GM18520 (cell line): ENCODE data around the gene MYO18B.

ENCODE experiments used
- ATAC-seq: cut with Tn5 transposase; IDR thresholded peaks from one replicate; pipeline ENCODE4 v1.9.1; 2021; ENCODE audit not compliant: unreplicated experiment

MYO18B gene

DNA sequence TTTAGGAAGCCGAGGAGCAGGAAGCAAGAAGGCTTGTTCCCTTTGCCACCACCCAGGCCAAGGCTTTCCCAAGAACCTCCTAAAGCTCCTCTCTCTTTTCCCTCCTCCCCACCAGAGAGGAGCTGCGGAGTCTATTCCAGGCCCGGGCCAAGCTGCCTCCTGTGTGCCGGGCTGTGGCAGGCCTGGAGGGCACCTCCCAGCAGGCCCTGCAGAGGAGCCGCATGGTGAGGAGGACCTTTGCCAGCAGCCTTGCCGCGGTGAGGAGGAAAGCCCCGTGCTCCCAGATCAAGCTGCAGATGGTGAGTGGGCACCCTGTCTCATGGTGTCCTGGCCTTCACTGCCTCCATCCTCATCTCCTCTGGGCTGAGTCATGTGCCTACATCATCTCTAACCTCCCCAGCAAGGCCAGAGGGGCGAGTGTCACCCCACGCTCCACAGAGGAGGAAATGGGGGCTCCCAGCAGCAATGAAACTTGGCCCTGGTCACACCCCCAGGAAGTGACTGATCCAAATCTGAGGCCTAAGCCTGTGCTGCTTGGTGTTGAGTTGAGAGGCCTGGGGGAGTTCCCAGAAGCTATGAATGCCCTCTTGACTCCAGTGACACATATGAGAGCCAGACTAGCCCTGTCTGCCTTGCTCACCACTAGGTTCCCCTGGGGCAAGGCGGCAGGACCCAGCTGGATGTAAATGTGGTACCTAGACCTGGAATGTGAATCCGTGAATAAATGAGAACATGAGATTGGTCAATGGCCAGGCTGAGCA lies 104.2 kb downstream of the MYO18B start:
- ATAC-seq, result no peak

DNA sequence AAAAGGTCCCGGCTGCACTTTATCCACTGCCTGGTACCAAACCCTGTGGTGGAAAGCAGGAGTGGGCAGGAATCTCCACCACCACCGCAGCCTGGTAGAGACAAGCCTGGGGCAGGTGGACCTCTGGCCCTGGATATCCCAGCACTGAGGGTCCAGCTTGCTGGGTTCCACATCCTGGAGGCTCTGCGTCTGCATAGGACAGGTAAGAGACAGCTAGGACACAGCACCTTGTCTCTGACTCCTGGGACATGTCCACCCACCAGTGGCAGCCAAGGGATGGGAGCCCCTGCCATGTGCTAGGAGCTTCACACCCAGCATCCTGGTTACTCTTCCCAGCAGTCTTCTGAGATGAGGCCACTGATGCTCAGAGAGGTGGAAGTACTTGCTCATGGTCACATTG lies 105.5 kb downstream of the MYO18B start:
- ATAC-seq, result no peak

DNA sequence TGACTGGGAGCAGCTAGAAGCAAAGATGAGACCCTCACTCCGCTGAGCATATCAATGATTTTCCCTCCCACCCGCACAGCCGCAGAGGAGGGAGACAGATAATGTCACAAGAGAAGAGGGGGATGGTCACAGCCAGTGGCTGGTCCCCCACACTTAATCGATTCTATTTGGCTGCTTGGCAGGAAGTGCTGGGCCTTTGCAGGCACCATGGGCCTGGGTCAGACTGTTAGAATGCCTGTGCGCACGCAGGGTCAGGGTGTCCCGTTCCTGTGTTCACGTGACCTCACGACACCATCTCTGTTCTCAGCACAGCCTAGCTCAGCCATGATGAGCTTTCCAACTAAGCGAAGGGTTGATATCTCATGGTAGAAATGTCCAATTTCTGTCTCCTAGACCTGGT lies 107.0 kb downstream of the MYO18B start:
- no peak for ATAC-seq

DNA sequence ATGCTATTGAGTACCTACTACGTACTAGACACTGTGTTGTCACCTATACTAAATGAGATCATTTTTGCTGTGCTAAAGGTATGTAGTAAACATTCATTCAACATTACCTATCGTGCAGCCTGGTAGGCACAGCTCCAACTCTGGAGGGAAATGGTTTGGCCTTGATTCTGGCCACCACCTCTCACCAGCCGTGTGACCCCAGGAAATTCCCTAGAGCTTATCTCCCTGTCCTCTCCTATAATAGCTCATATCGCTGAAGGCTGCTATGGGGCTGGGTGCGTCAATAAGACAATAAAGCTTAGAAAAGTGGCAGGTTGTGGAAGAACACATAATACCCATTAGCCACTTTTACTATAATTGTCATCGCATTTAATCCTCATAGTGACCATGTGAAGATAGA lies 107.5 kb downstream of the MYO18B start:
- no peak for ATAC-seq

DNA sequence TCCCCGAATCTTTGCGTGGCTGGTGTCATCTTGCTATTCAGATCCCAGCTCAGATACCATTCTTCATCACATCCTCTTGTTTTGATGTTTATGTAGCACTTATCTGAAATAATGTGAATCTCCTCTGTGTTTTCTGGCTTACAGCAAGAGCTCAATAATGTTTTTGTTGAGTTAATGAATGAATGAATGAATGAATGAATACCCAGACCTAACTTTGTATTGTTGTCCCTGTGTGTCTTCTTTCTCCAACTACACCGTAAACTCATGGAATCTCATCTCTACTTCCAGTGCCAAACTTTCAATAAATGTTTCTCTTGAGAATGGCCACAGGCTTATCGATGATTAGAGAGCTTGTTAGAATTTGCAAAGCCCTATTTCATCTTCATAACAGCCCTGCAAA lies 110.2 kb downstream of the MYO18B start:
- ATAC-seq, result no peak

DNA sequence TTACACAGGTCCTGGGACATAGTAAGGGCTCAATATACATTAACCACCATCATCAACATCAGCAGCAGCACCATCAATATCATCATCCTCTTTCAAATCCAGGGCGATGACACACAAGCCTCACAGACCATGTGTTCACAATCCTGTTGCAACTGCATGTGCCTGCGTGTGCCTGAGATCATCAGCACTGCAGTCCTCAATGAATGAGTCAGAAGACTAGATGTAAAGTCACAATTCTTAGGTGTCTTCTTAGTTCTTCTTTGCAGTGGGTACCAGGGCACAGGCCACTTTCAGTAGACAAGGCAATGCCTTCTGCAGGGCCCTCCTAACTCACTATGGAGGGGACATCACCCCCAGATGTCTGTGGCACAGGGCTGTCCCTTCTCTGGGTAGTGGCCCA lies 111.1 kb downstream of the MYO18B start:
- ATAC-seq, result no peak

DNA sequence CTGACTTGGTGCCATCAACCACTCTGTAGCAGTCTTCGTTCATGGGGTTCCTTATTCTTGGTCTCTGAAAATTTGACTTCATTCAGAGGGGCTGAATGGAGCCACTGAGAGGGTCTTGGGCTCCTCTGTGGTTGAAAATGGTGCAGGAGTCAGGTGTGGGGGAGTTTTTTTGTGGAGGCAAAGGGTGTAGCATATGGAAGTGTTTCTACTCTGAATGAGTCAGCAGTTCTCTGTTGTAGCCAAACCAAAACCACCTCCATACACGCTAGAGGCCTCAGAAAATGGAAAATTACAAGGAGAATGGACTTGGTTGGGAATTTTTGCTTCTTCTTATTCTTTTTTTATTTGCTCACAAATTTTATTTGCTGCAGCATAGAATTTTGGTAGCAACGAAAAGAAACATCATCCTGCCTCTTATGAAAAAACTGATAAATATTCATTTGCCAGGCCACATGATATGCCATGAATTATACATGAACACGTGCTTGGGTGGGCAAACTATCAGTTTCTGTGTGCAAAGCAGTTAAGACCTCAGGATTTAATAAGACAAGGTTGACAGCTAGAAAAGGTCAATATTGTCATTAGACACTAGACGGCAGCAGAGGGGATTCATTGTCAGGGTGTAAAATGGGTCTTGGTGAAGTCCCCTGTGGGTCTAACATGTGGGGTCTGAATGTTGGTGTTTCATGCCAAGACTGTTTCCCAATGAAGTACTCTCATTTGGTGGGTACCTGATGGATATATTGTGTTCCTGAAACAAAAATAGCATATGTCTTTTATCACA lies 111.7 kb downstream of the MYO18B start:
- ATAC-seq, result no peak

DNA sequence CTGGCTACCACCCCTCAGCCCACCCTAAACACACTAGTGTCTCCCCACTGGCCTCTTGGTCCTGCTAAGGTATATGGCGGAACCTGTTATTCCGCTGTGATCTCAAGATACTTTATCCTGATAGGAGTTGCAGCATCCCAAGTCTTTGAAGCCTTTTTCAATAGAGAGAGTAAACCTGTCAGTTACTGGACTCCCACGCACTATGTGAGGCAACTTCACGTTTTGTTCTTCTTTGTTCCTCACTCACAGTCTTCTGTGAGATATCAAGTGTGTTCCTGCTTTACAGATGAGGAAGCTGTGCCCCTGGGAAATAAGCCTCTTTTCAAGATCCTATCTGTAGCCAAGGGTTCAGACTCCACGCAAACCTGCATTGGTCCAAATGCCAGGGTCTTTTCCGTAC lies 127.8 kb downstream of the MYO18B start:
- no peak for ATAC-seq

DNA sequence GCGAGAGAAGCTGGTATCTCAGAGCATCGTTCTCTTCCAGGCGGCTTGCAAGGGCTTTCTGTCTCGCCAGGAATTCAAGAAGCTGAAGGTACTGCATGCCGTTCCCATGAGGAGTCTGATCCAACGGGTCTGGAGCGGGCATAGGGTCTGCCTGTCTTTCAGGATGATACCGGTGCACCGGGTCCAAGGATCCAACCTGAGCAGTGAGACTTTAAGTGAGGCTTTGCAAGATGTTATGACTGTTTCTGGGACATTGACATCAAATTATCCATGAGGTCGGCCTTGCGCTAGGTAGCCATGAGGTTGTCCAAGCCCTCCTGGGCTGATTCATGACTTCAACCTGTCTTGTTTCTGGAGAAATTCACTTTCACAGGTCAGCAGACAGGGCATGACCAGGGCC lies 132.3 kb downstream of the MYO18B start:
- no peak for ATAC-seq

DNA sequence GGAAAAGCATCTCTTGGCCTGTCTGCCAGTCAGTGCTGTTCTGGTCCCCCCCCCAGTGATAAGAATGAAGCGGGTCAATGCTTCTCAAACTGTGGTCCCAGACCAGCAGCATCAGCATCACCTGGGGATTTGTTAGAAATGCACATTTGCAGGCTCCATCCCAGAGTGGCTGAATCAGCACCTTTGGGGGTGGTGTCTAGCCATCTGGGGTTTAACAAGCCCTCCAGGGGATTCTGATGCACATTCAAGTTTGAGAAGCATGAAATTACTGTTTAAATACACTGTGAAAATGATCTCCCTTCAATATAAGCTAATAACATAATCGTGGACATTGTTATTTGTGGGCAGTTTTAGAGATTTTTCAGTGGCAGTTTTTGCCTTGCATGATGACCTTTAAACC lies 133.5 kb downstream of the MYO18B start:
- ATAC-seq, result no peak

DNA sequence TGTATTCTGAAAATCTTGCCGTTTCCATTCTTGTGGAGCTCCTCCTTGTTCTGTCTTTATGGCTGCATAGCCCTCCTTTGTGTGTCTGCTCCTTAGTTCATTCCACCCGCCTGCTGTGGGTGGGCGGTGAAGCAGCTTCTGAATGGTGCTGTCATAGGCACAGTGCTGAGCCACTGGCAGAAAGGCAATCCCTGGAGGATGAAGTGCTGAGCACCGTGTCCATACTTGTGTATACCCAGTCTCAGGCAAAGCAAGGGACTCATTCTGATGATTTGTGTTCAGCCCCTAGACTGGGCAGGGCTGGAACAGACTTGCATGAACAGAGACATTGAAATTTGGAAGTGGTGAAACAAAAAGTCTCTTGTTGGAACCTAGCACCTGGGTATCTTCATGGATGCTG lies 134.9 kb downstream of the MYO18B start:
- ATAC-seq, result no peak

DNA sequence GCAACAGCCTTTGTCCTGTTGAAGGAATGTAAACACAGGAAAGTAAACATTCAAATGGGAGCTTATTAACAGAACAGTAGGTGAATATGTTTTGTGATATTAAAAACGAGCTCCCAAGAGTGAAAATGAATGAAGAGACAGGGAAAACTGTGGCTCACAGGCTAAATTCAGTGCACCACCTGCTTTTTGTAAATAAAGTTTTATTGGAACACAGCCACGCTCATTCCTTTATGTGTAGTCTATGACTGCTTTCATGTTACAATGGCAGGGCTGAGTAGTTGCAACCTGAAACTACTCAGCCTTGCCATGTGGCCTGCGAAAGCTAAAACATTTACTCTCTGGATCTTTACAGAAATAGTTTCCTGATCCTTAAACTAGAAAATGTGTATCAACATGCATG lies 136.9 kb downstream of the MYO18B start:
- no peak for ATAC-seq

DNA sequence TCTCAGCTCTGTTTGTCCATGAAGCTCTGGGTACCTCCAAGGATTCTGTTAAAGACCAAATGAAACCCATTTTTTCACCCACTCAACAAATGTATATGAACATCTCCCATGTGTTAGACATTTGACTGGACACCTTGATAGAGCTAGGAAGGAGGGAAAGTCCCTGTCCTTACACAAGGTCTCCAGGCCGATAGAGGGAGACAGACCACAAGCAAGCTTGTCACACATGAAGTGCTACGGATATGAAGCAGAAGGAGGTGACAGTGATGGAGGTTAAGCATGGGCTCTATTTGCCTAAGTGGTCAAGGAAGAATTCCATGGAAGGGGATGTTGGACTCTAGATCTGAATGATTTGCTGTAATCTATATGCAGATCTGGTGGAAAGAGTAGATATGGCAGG lies 138.5 kb downstream of the MYO18B start:
- ATAC-seq, result no peak

DNA sequence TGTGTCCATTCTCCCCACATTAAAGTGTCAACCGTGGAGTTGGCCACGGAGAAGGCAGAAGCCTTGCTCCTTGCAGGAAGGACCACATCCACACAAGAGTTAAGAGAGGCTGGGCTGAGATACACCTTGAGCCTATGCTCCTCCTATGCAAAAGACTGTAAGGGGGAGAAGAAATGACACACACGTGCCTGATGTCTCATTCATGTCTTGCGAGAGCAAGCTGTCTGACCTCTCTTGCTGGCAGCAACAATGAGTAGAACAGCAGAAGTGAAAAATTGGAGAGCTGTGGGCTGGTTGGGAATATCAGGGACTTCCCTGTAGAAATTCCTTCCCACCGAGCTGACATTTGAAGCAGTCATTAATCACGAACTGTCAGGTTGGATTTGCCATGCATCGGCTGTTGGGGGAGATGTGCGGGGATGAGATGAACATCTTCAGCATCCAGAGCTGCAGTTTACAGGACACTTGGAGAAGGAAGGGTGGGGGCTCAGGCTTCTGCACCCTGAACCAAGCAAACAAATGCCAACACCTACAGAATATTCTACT lies 139.3 kb downstream of the MYO18B start:
- ATAC-seq, result no peak

DNA sequence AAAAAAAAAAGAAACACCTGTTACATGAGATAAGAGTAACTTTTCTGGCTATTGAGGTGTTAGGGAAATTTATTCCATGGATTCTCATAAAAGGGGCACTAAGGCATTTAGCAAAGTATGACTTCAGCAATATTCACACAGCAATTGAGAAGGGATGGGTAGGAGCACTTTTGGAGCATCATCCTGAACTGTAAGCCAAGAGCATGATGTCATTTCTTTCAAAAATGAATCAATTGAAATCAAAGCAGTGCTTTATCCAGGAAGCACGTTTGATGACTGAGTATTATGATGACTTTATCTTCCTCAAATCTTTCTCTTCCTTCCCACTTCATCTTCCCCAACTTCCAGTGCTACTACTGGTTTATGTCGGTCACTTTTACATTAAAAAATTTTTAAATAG lies 140.4 kb downstream of the MYO18B start:
- ATAC-seq, result no peak

DNA sequence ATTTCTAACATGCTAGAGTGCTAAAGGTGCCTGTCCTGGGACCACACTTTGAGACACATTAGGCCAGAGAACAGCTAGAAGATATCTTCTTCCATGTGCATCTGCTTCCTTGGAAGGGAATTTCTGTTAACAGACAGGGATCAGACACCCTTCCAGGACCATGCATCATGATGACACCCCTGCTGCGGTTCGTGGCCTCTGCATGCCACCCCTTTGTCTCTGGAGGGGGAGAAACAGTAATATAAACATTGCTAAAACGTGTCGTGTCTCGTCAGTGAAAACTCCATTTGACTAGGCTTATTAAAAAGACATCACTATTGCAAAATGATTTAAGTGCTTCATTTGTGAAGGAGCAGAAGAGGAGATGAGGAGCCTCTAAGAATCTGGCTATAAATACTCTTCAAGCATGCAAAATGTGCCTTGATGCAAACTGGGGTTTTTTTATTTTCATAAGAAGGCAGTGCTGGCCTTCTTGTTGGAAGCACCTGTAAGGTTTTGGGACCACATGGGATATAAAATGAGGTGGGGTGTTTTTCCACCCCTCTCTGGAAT lies 141.6 kb downstream of the MYO18B start:
- no peak for ATAC-seq

DNA sequence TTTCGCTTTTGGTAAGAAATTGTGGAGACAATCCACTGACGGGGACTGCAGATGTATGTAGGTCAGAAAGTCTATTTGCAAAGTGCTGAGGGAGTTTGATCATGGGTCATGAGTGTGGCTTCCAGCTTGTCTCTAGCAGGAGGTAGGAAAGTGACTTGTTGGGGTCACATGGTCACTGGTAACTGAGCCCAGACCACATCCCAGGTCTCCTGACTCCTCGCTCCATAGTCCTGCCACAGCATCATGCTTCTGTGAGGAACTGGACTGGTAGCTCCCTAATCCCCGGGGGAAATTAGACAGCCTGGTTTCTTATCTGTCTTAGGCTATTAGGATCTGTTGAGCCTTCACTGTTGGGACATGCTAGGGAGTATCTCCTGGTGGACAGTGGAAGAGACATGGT lies 142.1 kb downstream of the MYO18B start:
- ATAC-seq, result no peak

DNA sequence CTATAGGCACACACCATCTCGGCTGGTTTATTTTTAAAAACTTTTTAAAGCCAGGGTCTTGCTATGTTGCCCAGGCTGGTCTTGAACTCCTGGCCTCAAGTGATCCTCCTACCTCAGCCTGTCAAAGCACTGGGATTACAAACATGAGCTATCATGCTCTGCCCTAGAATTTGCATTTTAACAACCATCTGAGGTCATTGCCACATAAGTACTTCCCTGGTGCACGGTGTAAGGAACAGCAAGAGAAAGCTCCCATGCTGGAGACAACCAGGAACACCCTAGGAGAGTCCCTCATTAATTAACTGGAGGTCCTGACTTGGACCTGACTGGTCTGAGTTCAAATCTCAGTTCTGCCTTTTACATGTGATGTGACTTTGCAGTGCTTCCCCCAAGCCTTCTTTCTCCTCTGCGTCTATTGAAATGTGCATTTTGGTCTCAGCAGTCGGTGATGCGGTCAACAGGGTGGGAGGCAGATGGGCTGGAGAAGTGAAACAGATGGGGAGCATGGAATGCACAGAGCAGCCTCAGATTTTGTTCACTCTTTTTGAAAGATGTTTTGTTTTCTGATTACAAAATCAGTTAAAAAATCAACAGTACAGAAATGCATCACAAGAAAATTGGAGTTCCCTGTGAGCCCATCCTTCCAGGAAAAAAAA lies 146.5 kb downstream of the MYO18B start:
- ATAC-seq, result no peak

DNA sequence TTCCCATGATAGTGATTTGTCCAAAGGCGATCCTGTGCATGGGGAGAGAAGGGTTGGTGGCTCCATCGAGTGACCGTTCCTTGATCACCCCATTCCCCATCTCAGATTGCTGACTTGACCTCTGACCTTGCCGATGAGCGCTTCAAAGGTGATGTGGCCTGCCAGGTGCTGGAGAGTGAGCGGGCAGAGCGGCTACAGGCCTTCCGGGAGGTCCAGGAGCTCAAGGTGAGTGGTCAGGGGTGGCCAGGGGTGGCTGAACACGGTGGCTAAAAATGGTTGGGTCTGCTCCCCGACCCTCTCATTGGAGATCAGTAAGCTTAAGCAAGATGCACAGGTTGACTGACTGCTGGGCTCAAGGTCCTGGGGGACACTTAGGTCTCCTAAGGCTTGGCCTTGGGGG lies 148.7 kb downstream of the MYO18B start:
- ATAC-seq, result no peak

DNA sequence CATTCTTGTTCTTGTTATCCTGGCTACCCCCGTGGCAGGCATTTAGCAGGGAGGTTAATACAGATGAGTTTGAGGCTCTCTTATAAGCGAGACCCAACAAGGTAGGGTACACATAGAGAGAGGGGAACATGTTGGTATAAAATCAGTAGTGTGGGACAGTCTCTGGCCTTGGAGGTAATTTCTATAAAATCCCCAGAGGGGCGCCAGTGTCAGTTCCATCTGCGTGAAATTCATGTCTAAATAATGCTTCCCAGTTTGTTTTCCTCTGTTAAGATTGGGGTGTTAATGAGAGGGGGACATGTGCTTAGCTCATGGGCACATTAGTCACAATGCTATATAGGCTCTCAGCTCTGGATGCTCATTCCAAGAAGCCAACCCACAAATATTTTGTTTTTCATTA lies 150.7 kb downstream of the MYO18B start:
- ATAC-seq, result no peak

DNA sequence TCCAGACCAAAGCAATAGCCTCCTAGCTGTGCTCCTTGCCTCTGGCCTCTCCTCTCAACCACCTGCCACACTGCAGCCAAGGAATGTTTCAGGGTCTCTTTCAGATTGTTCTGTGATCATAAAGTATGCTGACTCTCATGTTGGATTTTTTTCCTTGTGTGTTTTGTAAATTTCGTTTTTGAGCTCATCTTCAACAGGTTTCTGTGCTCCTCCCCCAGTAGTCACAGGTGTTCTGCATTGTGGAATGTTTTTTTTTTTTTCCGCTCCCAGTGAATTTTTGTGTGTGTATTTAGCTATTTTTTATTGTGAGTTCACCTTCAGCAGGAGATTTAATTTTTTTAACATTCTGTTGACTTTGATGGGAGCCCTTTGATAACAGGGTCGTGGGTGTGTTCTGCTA lies 153.7 kb downstream of the MYO18B start:
- no peak for ATAC-seq

DNA sequence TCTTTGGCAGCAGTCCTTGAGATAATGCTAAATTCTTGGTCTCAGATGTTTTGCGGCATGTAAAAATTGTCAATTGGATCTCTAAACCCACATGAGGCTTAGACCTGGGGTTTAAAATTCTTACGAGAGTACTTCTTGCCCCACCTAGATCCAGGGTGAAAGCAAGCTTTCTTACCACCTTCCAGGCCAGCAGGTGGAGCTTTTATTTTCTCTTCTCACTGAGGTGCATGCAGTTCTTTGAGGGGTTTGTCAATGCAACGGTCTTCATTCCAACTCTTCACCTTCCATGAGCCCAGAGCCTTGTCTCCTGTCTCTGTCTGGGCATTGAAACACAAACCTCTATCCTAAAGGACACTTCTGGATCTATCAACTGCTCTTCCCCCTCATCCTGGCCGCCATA lies 154.1 kb downstream of the MYO18B start:
- ATAC-seq, result no peak
